NCI-H1417 treated with DMSO at 0.1 percent for 48 hours (cell line): ENCODE data around the gene ZNF385C.

Source experiments
- DNase-seq: peaks from one replicate; lab custom pipeline; 2025; lab: John Stamatoyannopoulos, UW

ZNF385C gene

GRCh38 chr17:41988418-41988817 lies 109.9 kb downstream of the ZNF385C start:
- DNase-seq = no peak

- DNase-seq = no peak
Measured at GRCh38 chr17:41987642-41988041, 110.6 kb downstream of the ZNF385C start.

DNA sequence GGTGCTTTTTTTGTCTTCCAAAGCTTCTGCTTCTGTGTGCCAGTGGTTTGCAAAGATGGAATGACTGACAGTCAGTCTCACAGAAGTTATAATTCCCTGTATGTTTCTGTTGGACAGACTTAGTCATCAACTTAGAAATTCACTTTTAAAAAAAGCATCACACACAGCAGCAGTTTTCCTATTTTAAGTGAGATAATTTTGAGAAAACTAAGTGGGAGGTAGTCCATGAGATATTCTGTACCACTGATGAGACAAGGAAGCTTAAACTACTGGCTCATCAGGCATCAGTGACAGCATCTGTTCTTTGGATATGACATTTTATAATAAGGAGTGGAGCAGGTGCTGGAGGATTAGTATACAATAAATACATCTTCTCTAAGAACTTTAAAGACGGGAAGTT lies 111.6 kb downstream of the ZNF385C start:
- no peak for DNase-seq

- no peak for DNase-seq
Measured at GRCh38 chr17:41985919-41986318, 112.4 kb downstream of the ZNF385C start.

GRCh38 chr17:41984454-41984853 lies 113.8 kb downstream of the ZNF385C start:
- DNase-seq = no peak

GRCh38 chr17:41982026-41982760 lies 116.1 kb downstream of the ZNF385C start:
- DNase-seq = no peak

GRCh38 chr17:41977991-41978390 lies 120.3 kb downstream of the ZNF385C start:
- DNase-seq = no peak

DNA sequence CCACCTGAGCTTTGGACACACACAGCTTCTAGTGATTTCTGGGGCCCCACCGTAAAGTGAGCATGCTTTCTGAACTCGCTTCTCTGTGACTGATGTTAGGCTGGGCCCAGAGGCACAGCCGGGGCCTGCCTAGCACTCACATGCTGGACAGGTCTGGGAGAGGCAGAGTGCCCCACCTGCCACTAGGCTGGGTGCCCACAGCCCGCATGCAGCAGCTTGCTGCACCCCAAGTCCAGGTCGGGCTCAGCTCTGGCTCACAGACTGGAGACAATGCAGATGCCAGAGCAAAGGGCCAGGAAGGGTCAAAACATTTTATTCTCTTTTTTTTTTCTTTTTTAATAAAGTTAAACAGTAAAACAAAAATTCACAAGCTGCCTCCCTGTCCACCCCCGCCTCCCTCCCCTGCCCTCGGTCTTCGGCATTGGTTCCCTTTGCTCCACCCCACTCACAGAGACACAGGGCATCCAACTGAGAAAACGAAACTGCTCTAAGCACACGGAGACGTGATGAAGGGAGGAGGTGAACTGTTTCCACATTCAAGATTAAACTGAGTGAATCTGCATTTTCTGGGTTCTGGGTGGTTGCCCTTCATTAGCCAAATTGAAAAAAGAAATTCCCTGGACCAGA lies 122.0 kb downstream of the ZNF385C start:
- DNase-seq = no peak
